ENCODE data around the gene ATP1B4.

The ATP1B4 gene

DNA sequence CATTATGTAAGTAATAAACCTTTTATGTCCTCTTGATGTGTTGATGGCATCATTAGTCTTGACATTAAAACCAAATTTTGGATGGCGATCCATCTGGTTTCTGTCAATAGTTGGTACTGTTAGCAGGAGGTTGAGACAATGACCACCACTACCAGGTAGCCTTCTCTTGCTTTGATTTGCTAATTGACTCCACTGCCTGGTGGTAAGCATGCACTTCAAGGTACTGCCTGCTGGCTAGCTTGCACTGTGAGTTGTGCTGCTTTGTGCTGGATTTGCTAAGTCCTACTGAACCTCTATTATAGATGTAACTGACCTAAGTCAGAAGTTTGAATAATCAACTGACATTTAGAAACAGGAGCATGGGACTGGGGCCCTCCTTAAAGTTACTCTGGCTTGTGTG lies 46.3 kb downstream of the ATP1B4 start:
- TF ChIP-seq, protein P1, sequence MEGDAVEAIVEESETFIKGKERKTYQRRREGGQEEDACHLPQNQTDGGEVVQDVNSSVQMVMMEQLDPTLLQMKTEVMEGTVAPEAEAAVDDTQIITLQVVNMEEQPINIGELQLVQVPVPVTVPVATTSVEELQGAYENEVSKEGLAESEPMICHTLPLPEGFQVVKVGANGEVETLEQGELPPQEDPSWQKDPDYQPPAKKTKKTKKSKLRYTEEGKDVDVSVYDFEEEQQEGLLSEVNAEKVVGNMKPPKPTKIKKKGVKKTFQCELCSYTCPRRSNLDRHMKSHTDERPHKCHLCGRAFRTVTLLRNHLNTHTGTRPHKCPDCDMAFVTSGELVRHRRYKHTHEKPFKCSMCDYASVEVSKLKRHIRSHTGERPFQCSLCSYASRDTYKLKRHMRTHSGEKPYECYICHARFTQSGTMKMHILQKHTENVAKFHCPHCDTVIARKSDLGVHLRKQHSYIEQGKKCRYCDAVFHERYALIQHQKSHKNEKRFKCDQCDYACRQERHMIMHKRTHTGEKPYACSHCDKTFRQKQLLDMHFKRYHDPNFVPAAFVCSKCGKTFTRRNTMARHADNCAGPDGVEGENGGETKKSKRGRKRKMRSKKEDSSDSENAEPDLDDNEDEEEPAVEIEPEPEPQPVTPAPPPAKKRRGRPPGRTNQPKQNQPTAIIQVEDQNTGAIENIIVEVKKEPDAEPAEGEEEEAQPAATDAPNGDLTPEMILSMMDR (conservative IDR thresholded peaks at IDR 0.05), result no peak
- TF ChIP-seq ZFX (IDR thresholded peaks at IDR 0.05), result no peak
- H3K27ac ChIP-seq, result no peak overlapping the region

- H3K27ac ChIP-seq, result no peak overlapping the region
- TF ChIP-seq, protein P1 (conservative IDR thresholded peaks at IDR 0.05), result no peak
- TF ChIP-seq ZFX (IDR thresholded peaks at IDR 0.05), result no peak
Observed at GRCh38 chrX:120419463-120419862, 57.6 kb downstream of the ATP1B4 start.

DNA sequence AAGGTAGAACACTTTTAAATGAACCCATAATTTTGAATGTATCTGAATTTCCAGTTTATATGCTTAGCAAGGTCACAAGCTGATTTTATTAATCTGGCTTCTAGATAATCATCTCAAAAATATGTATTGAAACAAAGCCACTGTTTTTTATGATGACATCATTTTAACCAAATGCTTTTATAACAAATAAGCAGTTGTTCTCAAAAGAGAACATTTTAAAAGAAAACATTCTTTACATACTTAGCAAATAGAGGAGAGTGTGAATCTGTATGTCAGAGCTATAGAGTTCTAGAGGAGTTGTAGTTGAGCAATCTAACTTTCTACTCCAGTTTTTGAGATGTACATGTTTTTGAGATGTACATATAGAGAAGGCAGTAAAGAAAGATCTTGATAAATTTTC lies 64.7 kb downstream of the ATP1B4 start:
- TF ChIP-seq, protein P1 (conservative IDR thresholded peaks at IDR 0.05), result no peak
- TF ChIP-seq ZFX (IDR thresholded peaks at IDR 0.05), result no peak
- H3K27ac ChIP-seq, result no peak overlapping the region

DNA sequence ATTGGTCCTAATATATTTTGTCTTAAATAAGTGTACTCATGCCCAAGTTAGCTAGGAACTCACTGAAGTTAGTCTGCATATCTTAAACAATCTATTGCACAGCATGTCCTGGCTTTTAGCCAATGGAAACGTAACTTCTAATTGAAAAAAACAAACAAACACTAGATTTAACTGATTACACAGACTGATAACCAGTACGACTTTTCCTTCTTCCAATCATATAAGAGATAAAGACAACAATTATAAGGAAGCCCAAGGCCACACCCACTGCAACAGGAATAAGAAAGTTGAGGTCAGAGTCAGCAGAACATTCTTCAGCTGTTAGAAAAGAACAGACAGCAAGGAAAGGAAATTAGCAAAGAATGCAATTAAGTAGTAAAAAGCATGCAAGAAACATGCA lies 66.4 kb downstream of the ATP1B4 start:
- no peak overlapping the region for H3K27ac ChIP-seq
- TF ChIP-seq, protein P1 (conservative IDR thresholded peaks at IDR 0.05), result no peak

- H3K27ac ChIP-seq, result no peak overlapping the region
- no peak for TF ChIP-seq ZFX (IDR thresholded peaks at IDR 0.05)
- TF ChIP-seq, protein P1 (conservative IDR thresholded peaks at IDR 0.05), result no peak
Observed at GRCh38 chrX:120429776-120430540, 68.1 kb downstream of the ATP1B4 start.
